ENCODE measurements around the gene CYP3A5.
"Not testable (repeated sequence)": the region's sequence is repeated elsewhere in the genome, so short reads cannot be mapped to it uniquely, and the experiment has no call there.

The CYP3A5 gene

DNA sequence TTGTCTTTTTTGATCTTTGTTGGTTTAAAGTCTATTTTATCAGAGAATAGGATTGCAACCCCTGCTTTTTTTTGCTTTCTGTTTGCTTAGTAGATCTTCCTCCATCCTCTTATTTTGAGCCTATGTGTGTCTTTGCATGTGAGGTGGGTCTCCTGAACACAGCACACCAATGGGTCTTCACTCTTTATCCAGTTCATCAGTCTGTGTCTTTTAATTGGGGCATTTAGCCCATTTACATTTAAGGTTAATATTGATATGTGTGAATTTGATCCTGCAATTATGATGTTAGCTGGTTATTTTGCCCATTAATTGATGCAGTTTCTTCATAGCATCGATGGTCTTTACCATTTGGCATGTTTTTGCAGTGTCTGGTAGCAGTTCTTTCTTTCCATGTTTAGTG lies 11.9 kb upstream of the CYP3A5 start:
- not testable (repeated sequence) for H3K18ac ChIP-seq (ENCODE audit: low read depth in 1 of 2, low read length in 2 of 2); H2BK15ac ChIP-seq (ENCODE audit: low read depth, poor library complexity, severe bottlenecking); H3K9me3 ChIP-seq (ENCODE audit: control insufficient read depth, low read length); H3K4me3 ChIP-seq (ENCODE audit: insufficient read depth in 1 of 2, low read depth in 1 of 2, low read length in 2 of 2); H3K4me1 ChIP-seq (ENCODE audit: control insufficient read depth, insufficient read depth, low read depth, low read length); H4K91ac ChIP-seq (ENCODE audit: low read length); H3K4ac ChIP-seq (ENCODE audit: low read depth in 1 of 2, low read length in 2 of 2); H3K27me3 ChIP-seq (ENCODE audit: control insufficient read depth in 1 of 2, insufficient read depth in 1 of 2, low read length in 2 of 2); H3K36me3 ChIP-seq (ENCODE audit: control insufficient read depth in 1 of 2, insufficient read depth in 2 of 2, low read depth in 1 of 2, low read length in 2 of 2); H3K4me2 ChIP-seq (ENCODE audit: low read length, poor library complexity, severe bottlenecking); H3K23ac ChIP-seq (ENCODE audit: low read length in 2 of 2); H3K27ac ChIP-seq (ENCODE audit: low read length, poor library complexity, severe bottlenecking); H2BK5ac ChIP-seq (ENCODE audit: low read depth, low read length, poor library complexity, severe bottlenecking); H3K79me1 ChIP-seq (replicated peaks; ENCODE audit: low read length, poor library complexity, severe bottlenecking); H2AFZ ChIP-seq (ENCODE audit: low read depth, low read length); H3K9ac ChIP-seq (ENCODE audit: low read length); H2BK120ac ChIP-seq (ENCODE audit: low read depth, low read length); H2BK12ac ChIP-seq (ENCODE audit: low read length in 2 of 2); H4K8ac ChIP-seq (ENCODE audit: low read length); H3K14ac ChIP-seq (ENCODE audit: low read length in 2 of 2); H2AK5ac ChIP-seq (ENCODE audit: low read length, severe bottlenecking); DNase-seq
- WGBS: 53% methylated on average over 1 of the region's 1 CpG

DNA sequence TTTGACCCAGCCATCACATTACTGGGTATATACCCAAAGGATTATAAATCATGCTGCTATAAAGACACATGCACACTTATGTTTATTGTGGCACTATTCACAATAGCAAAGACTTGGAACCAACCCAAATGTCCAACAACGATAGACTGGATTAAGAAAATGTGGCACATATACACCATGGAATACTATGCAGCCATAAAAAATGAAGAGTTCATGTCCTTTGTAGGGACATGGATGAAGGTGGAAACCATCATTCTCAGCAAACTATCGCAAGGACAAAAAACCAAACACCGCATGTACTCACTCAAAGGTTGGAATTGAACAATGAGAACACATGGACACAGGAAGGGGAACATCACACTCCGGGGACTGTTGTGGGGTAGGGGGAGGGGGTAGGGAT lies 11.1 kb upstream of the CYP3A5 start:
- H3K4me2 ChIP-seq (ENCODE audit: low read length, poor library complexity, severe bottlenecking); H3K79me1 ChIP-seq (replicated peaks; ENCODE audit: low read length, poor library complexity, severe bottlenecking): not testable (repeated sequence)
- WGBS: 87% methylated on average over 3 of the region's 4 CpGs

DNA sequence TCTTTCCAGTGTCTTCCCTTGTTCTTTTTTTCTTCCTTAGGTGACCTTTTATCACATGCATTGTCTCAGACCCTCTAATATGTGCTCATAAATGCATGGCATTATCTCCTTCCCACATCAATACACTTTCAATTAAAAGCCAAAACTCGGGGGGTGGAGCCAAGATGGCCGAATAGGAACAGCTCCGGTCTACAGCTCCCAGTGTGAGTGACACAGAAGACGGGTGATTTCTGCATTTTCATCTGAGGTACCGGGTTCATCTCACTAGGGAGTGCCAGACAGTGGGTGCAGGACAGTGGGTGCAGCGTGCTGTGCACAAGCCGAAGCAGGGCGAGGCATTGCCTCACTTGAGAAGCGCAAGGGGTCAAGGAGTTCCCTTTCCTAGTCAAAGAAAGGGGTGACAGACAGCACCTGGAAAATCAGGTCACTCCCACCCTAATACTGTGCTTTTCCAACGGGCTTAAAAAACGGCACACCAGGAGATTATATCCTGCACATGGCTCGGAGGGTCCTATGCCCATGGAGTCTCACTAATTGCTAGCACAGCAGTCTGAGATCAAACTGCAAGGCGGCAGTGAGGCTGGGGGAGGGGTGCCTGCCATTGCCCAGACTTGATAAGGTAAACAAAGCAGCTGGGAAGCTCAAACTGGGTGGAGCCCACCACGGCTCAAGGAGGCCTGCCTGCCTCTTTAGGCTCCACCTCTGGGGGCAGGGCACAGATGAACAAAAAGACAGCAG lies 6.2 kb upstream of the CYP3A5 start:
- peaks cover 16% of the 10 kb centered on the region for H3K9me3 ChIP-seq (ENCODE audit: control insufficient read depth, low read length)
- not testable (repeated sequence) for H3K4me3 ChIP-seq (ENCODE audit: insufficient read depth in 1 of 2, low read depth in 1 of 2, low read length in 2 of 2); H3K27me3 ChIP-seq (ENCODE audit: control insufficient read depth in 1 of 2, insufficient read depth in 1 of 2, low read length in 2 of 2); H3K23ac ChIP-seq (ENCODE audit: low read length in 2 of 2); H3K4me2 ChIP-seq (ENCODE audit: low read length, poor library complexity, severe bottlenecking); H3K9ac ChIP-seq (ENCODE audit: low read length); H2BK15ac ChIP-seq (ENCODE audit: low read depth, poor library complexity, severe bottlenecking); H3K27ac ChIP-seq (ENCODE audit: low read length, poor library complexity, severe bottlenecking); H3K18ac ChIP-seq (ENCODE audit: low read depth in 1 of 2, low read length in 2 of 2); H3K4me1 ChIP-seq (ENCODE audit: control insufficient read depth, insufficient read depth, low read depth, low read length); H2AK5ac ChIP-seq (ENCODE audit: low read length, severe bottlenecking); H2BK120ac ChIP-seq (ENCODE audit: low read depth, low read length); H2AFZ ChIP-seq (ENCODE audit: low read depth, low read length); H3K14ac ChIP-seq (ENCODE audit: low read length in 2 of 2); H2BK12ac ChIP-seq (ENCODE audit: low read length in 2 of 2); H4K8ac ChIP-seq (ENCODE audit: low read length); H4K91ac ChIP-seq (ENCODE audit: low read length); DNase-seq; H3K4ac ChIP-seq (ENCODE audit: low read depth in 1 of 2, low read length in 2 of 2); H3K36me3 ChIP-seq (ENCODE audit: control insufficient read depth in 1 of 2, insufficient read depth in 2 of 2, low read depth in 1 of 2, low read length in 2 of 2); H3K79me1 ChIP-seq (replicated peaks; ENCODE audit: low read length, poor library complexity, severe bottlenecking); H2BK5ac ChIP-seq (ENCODE audit: low read depth, low read length, poor library complexity, severe bottlenecking)
- WGBS: 85% methylated on average over 14 of the region's 14 CpGs

More for the DNA sequence above, 11.1 kb upstream of the CYP3A5 start:
- not testable (repeated sequence) for H3K18ac ChIP-seq (ENCODE audit: low read depth in 1 of 2, low read length in 2 of 2); H2BK15ac ChIP-seq (ENCODE audit: low read depth, poor library complexity, severe bottlenecking); H2AK5ac ChIP-seq (ENCODE audit: low read length, severe bottlenecking); H2BK5ac ChIP-seq (ENCODE audit: low read depth, low read length, poor library complexity, severe bottlenecking); H3K9ac ChIP-seq (ENCODE audit: low read length); H4K91ac ChIP-seq (ENCODE audit: low read length); H3K27me3 ChIP-seq (ENCODE audit: control insufficient read depth in 1 of 2, insufficient read depth in 1 of 2, low read length in 2 of 2); H3K4me1 ChIP-seq (ENCODE audit: control insufficient read depth, insufficient read depth, low read depth, low read length); H2BK120ac ChIP-seq (ENCODE audit: low read depth, low read length); H4K8ac ChIP-seq (ENCODE audit: low read length); H3K36me3 ChIP-seq (ENCODE audit: control insufficient read depth in 1 of 2, insufficient read depth in 2 of 2, low read depth in 1 of 2, low read length in 2 of 2); H3K4ac ChIP-seq (ENCODE audit: low read depth in 1 of 2, low read length in 2 of 2); H3K4me3 ChIP-seq (ENCODE audit: insufficient read depth in 1 of 2, low read depth in 1 of 2, low read length in 2 of 2); DNase-seq; H2AFZ ChIP-seq (ENCODE audit: low read depth, low read length); H2BK12ac ChIP-seq (ENCODE audit: low read length in 2 of 2); H3K27ac ChIP-seq (ENCODE audit: low read length, poor library complexity, severe bottlenecking); H3K9me3 ChIP-seq (ENCODE audit: control insufficient read depth, low read length); H3K23ac ChIP-seq (ENCODE audit: low read length in 2 of 2); H3K14ac ChIP-seq (ENCODE audit: low read length in 2 of 2)

DNA sequence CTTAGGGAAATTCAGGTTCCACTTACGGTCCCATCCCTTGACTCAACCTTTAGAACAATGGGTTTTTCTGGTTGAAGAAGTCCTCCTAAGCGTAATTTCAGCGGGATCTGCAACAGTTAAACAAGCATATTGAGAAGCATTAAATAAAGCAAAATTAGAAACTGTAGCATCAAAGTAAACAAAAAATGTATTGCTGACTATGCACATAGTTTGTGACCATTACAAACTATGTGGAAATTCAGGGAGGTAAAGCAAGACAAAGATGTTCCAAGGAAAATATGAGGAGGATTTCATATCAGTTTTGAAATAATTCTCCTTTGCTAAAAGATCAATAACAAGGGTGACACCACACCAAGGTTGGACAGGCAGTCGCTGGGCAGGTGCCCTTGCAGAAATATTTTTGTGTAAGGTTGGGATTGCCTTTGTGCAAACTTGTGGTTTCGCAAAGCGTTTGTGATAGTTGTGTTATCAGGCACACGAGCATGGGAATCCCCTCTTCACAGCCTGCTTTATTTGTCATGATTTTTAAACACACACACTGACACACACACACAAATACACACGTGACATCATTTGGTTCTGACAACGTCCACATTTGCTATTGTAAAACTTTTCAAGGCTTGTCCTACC lies 5.4 kb upstream of the CYP3A5 start:
- Histone ChIP-seq H2BK15ac (ENCODE audit: low read depth, poor library complexity, severe bottlenecking) (no peak overlapping the region), H3K36me3 (ENCODE audit: control insufficient read depth in 1 of 2, insufficient read depth in 2 of 2, low read depth in 1 of 2, low read length in 2 of 2) (no peaks in the 10 kb centered on the region)

More for the DNA sequence above, 5.4 kb upstream of the CYP3A5 start:
- no peak overlapping the region for H3K18ac ChIP-seq (ENCODE audit: low read depth in 1 of 2, low read length in 2 of 2)
- no peak overlapping the region for H2AFZ ChIP-seq (ENCODE audit: low read depth, low read length)
- H3K79me1 ChIP-seq (replicated peaks; ENCODE audit: low read length, poor library complexity, severe bottlenecking): no peaks in the 10 kb centered on the region
- H3K14ac ChIP-seq (ENCODE audit: low read length in 2 of 2): no peak overlapping the region
- no peak for DNase-seq
- H3K27me3 ChIP-seq (ENCODE audit: control insufficient read depth in 1 of 2, insufficient read depth in 1 of 2, low read length in 2 of 2): no peaks in the 10 kb centered on the region
- H3K9me3 ChIP-seq (ENCODE audit: control insufficient read depth, low read length): peaks cover 22% of the 10 kb centered on the region
- H3K4me2 ChIP-seq (ENCODE audit: low read length, poor library complexity, severe bottlenecking): no peak overlapping the region
- H2BK12ac ChIP-seq (ENCODE audit: low read length in 2 of 2): no peak overlapping the region
- WGBS: 85% methylated on average over 7 of the region's 9 CpGs
- no peak overlapping the region for H4K8ac ChIP-seq (ENCODE audit: low read length)
- no peak overlapping the region for H2AK5ac ChIP-seq (ENCODE audit: low read length, severe bottlenecking)
- H2BK120ac ChIP-seq (ENCODE audit: low read depth, low read length): no peak overlapping the region
- H3K4me3 ChIP-seq (ENCODE audit: insufficient read depth in 1 of 2, low read depth in 1 of 2, low read length in 2 of 2): no peak overlapping the region
- H2BK5ac ChIP-seq (ENCODE audit: low read depth, low read length, poor library complexity, severe bottlenecking): no peak overlapping the region
- no peak overlapping the region for H3K27ac ChIP-seq (ENCODE audit: low read length, poor library complexity, severe bottlenecking)
- no peak overlapping the region for H3K4ac ChIP-seq (ENCODE audit: low read depth in 1 of 2, low read length in 2 of 2)
- H3K23ac ChIP-seq (ENCODE audit: low read length in 2 of 2): no peak overlapping the region
- H4K91ac ChIP-seq (ENCODE audit: low read length): no peak overlapping the region
- no peak overlapping the region for H3K9ac ChIP-seq (ENCODE audit: low read length)
- H3K4me1 ChIP-seq (ENCODE audit: control insufficient read depth, insufficient read depth, low read depth, low read length): no peaks in the 10 kb centered on the region

Measured in mesenchymal stem cell (in vitro differentiated cells and primary cell).